ENCODE results near the gene HPF1.

DNA sequence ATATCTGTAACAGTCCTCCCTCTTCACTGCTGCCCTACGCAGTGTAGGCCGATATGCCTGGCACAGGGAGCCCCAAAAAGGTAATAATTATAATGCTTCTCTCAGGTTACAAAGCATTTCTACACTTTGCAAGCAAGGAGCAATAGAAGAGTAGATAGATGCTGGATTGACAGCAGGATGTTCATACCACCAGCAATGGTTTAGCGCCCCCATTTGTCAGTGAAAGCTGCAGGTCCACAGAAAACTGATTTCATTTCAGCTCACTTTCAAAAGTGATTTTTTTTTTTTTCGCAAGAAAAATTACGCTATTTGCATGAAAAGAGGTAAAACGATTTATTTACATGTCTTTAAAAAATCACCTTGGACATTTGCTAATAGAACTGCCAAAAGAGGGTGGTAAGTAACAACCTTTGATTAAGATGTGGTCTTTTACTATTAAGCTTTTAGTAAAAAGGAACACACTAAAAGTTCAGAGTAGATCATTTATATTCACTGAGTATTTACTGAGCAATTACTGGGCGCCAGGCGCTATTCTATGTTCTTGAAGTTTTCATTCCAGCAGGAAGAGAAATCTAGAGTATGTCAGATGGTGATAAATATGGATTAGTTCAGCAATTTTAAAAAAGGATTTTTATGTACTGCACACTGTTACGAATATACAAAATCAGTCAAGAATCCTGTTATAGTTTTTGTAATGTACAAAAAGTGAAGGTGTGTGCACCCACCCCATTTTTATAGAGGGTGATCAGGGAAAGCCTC, 34.4 kb downstream of the HPF1 start:
- TF ChIP-seq CTCF (IDR thresholded peaks at IDR 0.05) = peak in 1 of 7 experiments; percentile 9
- TF ChIP-seq POLR2AphosphoS5 (IDR thresholded peaks at IDR 0.05) = no peak
- no peak for TF ChIP-seq POLR2A (IDR thresholded peaks at IDR 0.05)
- TF ChIP-seq EP300 (IDR thresholded peaks at IDR 0.05) = no peak
